Ovary (tissue), 9 donors: Measurements from ENCODE around the gene CRYGA. TPM values are rescaled to one million over a fixed set of nuclear protein-coding genes. Genes with fewer than 3 reads are reported as not detected.

Experiments
- DNase-seq, 5 donors: peaks; one replicate each; pipeline ENCODE4 v3.0.0-alpha.2; 2019 to 2020
- H3K27ac ChIP-seq, 2 donors: fragments of 200-600 bp; one replicate each; pipeline versions ENCODE4 v1.5.1 to v1.8.0; 2019 to 2022
- H3K27me3 ChIP-seq: fragments of 200-600 bp; one replicate; pipeline ENCODE4 v1.8.0; 2022
- H3K36me3 ChIP-seq: fragments of 200-600 bp; sonication (generic); one replicate; pipeline ENCODE4 v1.5.1; 2019
- H3K4me1 ChIP-seq: one replicate; pipeline ENCODE4 v1.8.1; 2013; ENCODE audit warnings: mild to moderate bottlenecking, moderate library complexity; ENCODE audit not compliant: insufficient read depth
- H3K4me3 ChIP-seq: fragments of 200-600 bp; sonication (generic); one replicate; pipeline ENCODE4 v1.5.1; 2017
- H3K9me3 ChIP-seq, 2 donors: fragments of 200-600 bp in 1 of 2; sonication (generic) in 1 of 2; one replicate each; pipeline versions ENCODE4 v1.5.1 to v1.8.1; 2013 to 2019; ENCODE audit warnings: mild to moderate bottlenecking in 1 of 2, moderate library complexity in 1 of 2
- CTCF ChIP-seq, 3 donors: fragments of 450-650 bp in 2 of 3; fragments of 200-600 bp in 1 of 3; IDR thresholded peaks; one replicate each; pipeline versions ENCODE4 v1.5.1 to v1.8.0; 2016 to 2022; ENCODE audit warnings: antibody characterized with exemption in 3 of 3, mild to moderate bottlenecking in 1 of 3
- EP300 ChIP-seq: sonication (generic); formaldehyde crosslinking; IDR thresholded peaks from one replicate; pipeline ENCODE4 v1.6.1; 2017; ENCODE audit warnings: antibody characterized with exemption
- POLR2A ChIP-seq: fragments of 450-650 bp; IDR thresholded peaks from one replicate; pipeline ENCODE4 v1.6.1; 2017; ENCODE audit warnings: antibody characterized with exemption, mild to moderate bottlenecking, moderate library complexity
- WGBS, 3 donors: extraction: QIAGEN DNeasy Blood & Tissue Kit in 1 of 3; methylation state at CpG; one replicate each; pipeline versions ENCODE4 v1.1.5 to v1.1.7; 2013 to 2017; 5-methylcytosine and 5-hydroxymethylcytosine counted together
- intact Hi-C, 4 donors: fragments of 100-400 bp; cut with DNase I; formaldehyde crosslinking; loops; one replicate each; pipeline versions ENCODE4 v1.11.0 to v1.15.1; 2022 to 2023
- polyA plus RNA-seq, 2 donors: library from polyadenylated mRNA; stranded (reverse); fragments of 200-250 nt in 1 of 2; fragments of 350-450 nt in 1 of 2; fragmentation: Illumina TruSeq in 1 of 2; extraction: RNeasy Lipid Tissue Mini Kit (QIAGEN cat#74804) in 1 of 2; gene quantifications; one replicate each; pipeline ENCODE4 v1.2.3, GENCODE V29; 2013 to 2014
- total RNA-seq, 7 donors: library from RNA; depleted of rRNA in 2 of 7; stranded (reverse); fragments of >200 nt in 2 of 7; fragmentation: NEBNext Ultra II Directional in 3 of 7; extraction: Animal tissue kit (Norgen Biotek cat#: 25700) in 3 of 7; gene quantifications; one replicate each; pipeline versions ENCODE4 v1.1.0 to v1.2.4, GENCODE V29; 2016 to 2023
- donor health status: DM: no; HTN: no; CAD: no; lungs with moderate emphysema.
- donor health status: DM: no; HTN: no; CAD: no.
- donor health status: Bipolar disorder and iron deficiency.
- donor health status: DM: yes; HTN: yes; CAD: no.
- donor health status: DM: no; HTN: no; CAD: no.
- donor health status: DM: yes; HTN: yes; CAD: no.

The CRYGA gene
- total and polyA plus RNA-seq, 9 donors, result not detected

- intact Hi-C loops, result no loop called here
- H3K4me1 ChIP-seq, result peaks cover 1% of the 10 kb centered on the region
- WGBS, 3 donors, result 51 to 63% (median 61%) methylated on average over 5 of the region's 5 CpGs
- H3K36me3 ChIP-seq, result no peaks in the 10 kb centered on the region
- no peaks in the 10 kb centered on the region for H3K27me3 ChIP-seq
- no peak overlapping the region for H3K4me3 ChIP-seq
- TF ChIP-seq POLR2A (no peak), EP300 (no peak), CTCF (IDR thresholded peaks at IDR 0.05) (no peak)
- H3K9me3 ChIP-seq, result no peaks in the 10 kb centered on the region
- H3K27ac ChIP-seq, result peak overlapping the region in 1 of 2 donors; percentile 23
- DNase-seq, result no peak
Observed at GRCh38 chr2:208204166-208204565, 40.8 kb upstream of the CRYGA start.

- no peaks in the 10 kb centered on the region for H3K27me3 ChIP-seq
- H3K4me1 ChIP-seq, result no peaks in the 10 kb centered on the region
- intact Hi-C loops, result no loop called here
- no peak for TF ChIP-seq CTCF (IDR thresholded peaks at IDR 0.05)
- no peak for TF ChIP-seq POLR2A
- no peak for TF ChIP-seq EP300
- DNase-seq, result no peak
- no peak overlapping the region for H3K4me3 ChIP-seq
- H3K27ac ChIP-seq, result no peak overlapping the region
- WGBS, 3 donors, result 81 to 89% (median 83%) methylated on average over 3 of the region's 3 CpGs
- no peaks in the 10 kb centered on the region for H3K9me3 ChIP-seq
- H3K36me3 ChIP-seq, result no peaks in the 10 kb centered on the region
Observed at GRCh38 chr2:208195531-208195930, 32.1 kb upstream of the CRYGA start.

GRCh38 chr2:208192611-208193236, 29.3 kb upstream of the CRYGA start:
- no peak for TF ChIP-seq CTCF (IDR thresholded peaks at IDR 0.05)
- TF ChIP-seq POLR2A, result no peak
- TF ChIP-seq EP300, result no peak
- Histone ChIP-seq H3K27me3 (no peaks in the 10 kb centered on the region), H3K36me3 (no peaks in the 10 kb centered on the region), H3K9me3 (no peaks in the 10 kb centered on the region), H3K27ac (no peak overlapping the region), H3K4me3 (no peak overlapping the region), H3K4me1 (no peaks in the 10 kb centered on the region)
- intact Hi-C loops, result no loop called here
- WGBS, 3 donors, result 88 to 91% (median 89%) methylated on average over 8 of the region's 8 CpGs
- no peak for DNase-seq

GRCh38 chr2:208189810-208190503, 26.6 kb upstream of the CRYGA start, which contains the start of gene C2orf80:
C2orf80 (minus strand) TSS chr2:208190030; CDS start chr2:208186986, 3,044 bp downstream.
- Histone ChIP-seq H3K36me3 (no peaks in the 10 kb centered on the region), H3K27me3 (no peaks in the 10 kb centered on the region), H3K9me3 (no peaks in the 10 kb centered on the region), H3K27ac (no peak within 1 kb of the TSS), H3K4me3 (no peak within 1 kb of the TSS), H3K4me1 (no peaks in the 10 kb centered on the region)
- 73 to 84% (median 76%) methylated on average over 10 of the region's 10 CpGs for WGBS, 3 donors
- no peak for TF ChIP-seq POLR2A
- TF ChIP-seq CTCF (IDR thresholded peaks at IDR 0.05), result no peak
- no peak for TF ChIP-seq EP300
- intact Hi-C loops, result no loop called here
- no peak for DNase-seq
